Astrocyte of the spinal cord (primary cell): ENCODE measurements around the gene LIMS1.
A peak's percentile ranks its signal among the peaks of the same experiment; 100 is the strongest.

ENCODE experiments used
- DNase-seq: peaks from one replicate; pipeline ENCODE4 v3.0.0; 2011; ENCODE audit warnings: low read depth, low spot score
- H3K4me3 ChIP-seq: 2 replicates; pipeline ENCODE4 v1.5.1; 2011; ENCODE audit warnings: low read depth, mild to moderate bottlenecking, low read length, moderate library complexity
- CTCF ChIP-seq: IDR thresholded peaks from 2 replicates; pipeline ENCODE4 v1.5.1; 2012; ENCODE audit warnings: low read depth, mild to moderate bottlenecking, low read length, inconsistent platforms
- in situ Hi-C: cut with HindIII; loops from 2 replicates; pipeline ENCODE4 v1.10.0; 2017; ENCODE audit warnings: low sequenced_read_pairs

LIMS1 gene

GRCh38 chr2:108586631-108587030, 52.4 kb downstream of the LIMS1 start:
- no peak for DNase-seq

GRCh38 chr2:108587621-108588020, 53.4 kb downstream of the LIMS1 start:
- no peak for TF ChIP-seq CTCF
- in situ Hi-C loops, result no loop called here
- peak; percentile 88 for DNase-seq
- H3K4me3 ChIP-seq, result no peak overlapping the region

More at GRCh38 chr2:108586631-108587030, 52.4 kb downstream of the LIMS1 start:
- H3K4me3 ChIP-seq, result no peak overlapping the region
- TF ChIP-seq CTCF, result no peak
- in situ Hi-C loops, result no loop called here

- no peak for TF ChIP-seq CTCF
- DNase-seq, result no peak
- no peak overlapping the region for H3K4me3 ChIP-seq
- in situ Hi-C loops, result no loop called here
Measured at GRCh38 chr2:108588070-108588668, 53.9 kb downstream of the LIMS1 start.

- no peak for DNase-seq
- no peak overlapping the region for H3K4me3 ChIP-seq
- in situ Hi-C loops, result no loop called here
- TF ChIP-seq CTCF, result no peak
Measured at GRCh38 chr2:108589372-108589771, 55.1 kb downstream of the LIMS1 start.

- in situ Hi-C loops, result no loop called here
- no peak for DNase-seq
- TF ChIP-seq CTCF, result no peak
- H3K4me3 ChIP-seq, result no peak overlapping the region
Measured at GRCh38 chr2:108589781-108590180, 55.5 kb downstream of the LIMS1 start.

GRCh38 chr2:108591163-108591562, 56.9 kb downstream of the LIMS1 start:
- TF ChIP-seq CTCF, result no peak
- in situ Hi-C loops, result no loop called here
- no peak for DNase-seq
- H3K4me3 ChIP-seq, result no peak overlapping the region

GRCh38 chr2:108593547-108594098, 59.4 kb downstream of the LIMS1 start:
- no peak for TF ChIP-seq CTCF
- peak; percentile 96 for DNase-seq
- in situ Hi-C loops, result no loop called here
- no peak overlapping the region for H3K4me3 ChIP-seq
